Effector CD8-positive, alpha-beta T cell (primary cell): ENCODE results near the gene ATOSB.

Source experiments
- DNase-seq: peaks from one replicate; lab custom pipeline; 2025; lab: John Stamatoyannopoulos, UW

Gene ATOSB

DNA sequence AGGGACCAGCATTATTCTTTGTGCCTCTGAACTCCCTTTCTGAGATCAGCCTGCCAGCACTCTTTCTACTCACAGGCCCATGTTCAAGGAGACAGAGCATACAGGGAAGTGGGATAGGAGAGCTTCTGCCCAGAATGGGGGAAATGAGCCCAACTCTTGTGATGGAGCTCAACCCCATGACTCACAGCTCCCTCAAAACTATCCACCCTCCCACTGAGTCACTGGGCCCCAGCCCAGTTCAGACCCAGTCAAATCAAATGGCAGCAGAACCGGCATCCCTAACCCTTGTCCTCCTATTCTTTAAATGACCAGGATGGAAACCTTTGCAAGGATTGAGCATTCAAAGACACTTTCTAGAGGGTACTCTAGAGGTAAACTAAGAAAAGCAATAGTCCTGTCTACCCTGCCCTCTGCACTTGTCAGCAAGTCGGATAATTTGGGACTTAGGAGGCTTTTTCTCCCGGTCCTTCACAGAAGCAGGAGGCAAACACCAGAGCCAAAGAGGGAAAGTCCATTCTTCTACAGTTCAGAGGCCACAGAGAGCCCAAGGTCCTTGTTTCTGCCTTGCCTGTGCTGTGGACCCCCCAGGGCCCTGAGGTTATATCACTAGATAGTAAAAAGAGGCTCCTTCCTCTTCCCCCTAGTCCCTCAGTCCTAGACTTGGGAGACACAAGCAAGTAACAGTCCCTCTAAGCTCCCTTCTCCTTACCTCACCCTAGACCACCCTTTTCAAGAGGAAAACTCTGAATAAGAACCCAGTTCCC lies 3.2 kb downstream of the ATOSB start:
- DNase-seq = no peak

DNA sequence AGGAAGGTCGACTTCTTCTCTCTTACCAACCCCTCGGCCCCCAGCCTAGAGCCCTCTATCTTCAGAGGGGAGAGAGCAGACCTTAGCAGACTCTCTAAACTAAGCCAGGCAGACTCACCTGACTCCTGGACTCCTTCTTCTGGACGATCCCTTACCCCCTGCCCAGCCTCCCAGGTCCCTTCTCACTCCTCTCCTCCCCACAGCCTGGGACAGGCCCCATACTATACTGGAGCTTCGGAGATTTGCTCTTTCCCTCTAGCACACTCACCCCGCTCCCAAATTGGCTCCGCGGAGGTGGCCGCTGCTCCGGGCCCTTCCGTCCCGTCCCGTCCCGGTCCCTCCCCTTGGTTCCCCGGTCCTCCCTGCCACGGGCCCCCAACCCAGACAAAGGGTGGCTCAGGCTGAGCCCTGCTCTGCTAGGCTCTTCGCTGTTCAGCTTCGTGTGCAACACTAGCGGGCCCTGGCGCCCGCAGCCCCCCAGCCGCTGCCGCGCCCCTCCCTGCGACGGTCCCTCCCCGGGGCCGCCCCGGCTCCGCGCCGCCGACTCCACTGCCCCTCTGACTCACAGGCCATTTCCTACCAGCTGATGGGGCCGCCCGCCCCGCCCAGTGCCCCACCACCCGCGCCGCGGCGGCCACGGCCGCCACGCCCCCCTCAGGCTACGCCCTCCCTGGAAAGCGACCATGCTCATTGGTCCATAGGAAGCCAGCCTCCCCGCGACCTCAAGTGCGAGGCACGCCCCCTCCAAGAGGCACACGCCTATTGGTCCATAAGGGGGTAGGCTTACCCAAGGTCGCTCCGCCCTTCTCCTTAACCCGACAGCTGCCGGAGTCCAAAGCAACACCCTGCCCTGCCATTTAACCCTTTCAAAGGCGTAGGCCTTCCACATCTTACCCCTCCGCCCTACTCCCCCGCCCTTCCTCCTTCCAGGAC lies 4.4 kb downstream of the ATOSB start:
- peak; percentile 93 for DNase-seq

DNA sequence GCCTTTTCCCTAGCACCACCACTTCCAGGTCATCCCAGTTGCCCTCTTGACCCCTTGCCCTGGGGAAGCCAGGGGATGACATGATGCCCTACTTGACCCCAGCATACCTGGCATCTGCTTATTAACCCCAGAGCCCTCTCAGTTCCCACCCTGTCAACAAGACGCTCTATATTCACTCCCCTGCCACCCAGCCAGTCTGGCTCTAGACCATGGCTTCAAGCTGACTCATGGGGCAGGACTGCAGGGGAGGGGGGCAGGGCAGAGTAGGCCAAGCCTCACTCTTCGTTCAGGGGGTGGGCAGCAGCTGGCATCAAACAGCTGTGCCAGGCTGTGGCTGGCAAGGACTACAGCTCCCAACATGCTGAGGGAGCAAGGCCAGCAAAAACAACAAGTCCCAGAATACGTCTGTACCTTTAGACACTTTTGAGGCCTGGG lies 5.3 kb downstream of the ATOSB start:
- no peak for DNase-seq

DNA sequence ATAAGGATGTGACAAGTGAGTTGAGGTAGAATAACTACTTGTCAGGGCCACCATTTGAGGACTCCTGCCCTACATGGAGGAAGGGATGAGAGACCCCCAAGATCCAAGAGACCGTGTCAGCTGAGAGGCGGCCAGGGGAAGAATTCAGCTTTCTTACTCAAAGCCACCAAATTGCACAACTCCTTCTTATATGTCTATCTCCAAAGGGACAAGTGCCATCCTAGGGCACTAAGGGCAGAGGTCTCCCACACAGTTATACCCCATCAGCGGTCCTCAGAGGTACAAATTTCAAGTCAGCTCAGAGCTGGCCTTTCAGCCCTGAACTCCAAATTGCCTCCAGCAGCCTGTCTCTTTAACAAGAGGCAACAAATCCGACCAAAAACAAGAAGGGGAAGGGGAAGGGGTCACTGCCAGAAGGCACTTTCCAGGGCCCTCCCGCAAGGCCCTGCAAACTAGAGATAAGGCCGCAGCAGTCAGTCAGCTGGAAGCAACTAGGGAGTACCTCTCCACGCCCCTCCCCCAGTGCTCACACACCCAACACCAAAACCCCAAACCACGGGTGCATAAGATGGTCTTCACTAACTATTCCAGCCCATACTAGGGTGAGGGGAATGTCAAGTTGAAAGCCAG lies 6.6 kb downstream of the ATOSB start:
- no peak for DNase-seq

DNA sequence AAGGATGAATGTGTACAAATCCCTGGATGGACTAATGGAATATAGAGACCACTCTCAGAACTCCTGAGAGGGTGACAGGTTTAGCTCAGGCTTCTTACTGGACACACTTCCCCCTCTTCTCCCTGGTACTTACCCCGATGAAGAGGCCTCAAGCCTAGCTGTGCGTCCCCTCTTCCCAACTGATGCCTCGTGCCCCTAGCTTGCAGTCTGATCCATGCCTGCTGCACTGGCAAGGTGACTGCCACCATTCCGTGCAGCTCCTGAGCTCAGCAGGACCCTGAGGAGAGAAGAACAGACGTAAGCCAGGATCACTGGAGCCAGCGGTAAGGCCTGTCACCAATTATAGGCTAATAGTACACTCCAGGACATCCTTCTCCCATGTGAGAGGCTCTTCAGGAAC lies 7.2 kb downstream of the ATOSB start:
- no peak for DNase-seq

DNA sequence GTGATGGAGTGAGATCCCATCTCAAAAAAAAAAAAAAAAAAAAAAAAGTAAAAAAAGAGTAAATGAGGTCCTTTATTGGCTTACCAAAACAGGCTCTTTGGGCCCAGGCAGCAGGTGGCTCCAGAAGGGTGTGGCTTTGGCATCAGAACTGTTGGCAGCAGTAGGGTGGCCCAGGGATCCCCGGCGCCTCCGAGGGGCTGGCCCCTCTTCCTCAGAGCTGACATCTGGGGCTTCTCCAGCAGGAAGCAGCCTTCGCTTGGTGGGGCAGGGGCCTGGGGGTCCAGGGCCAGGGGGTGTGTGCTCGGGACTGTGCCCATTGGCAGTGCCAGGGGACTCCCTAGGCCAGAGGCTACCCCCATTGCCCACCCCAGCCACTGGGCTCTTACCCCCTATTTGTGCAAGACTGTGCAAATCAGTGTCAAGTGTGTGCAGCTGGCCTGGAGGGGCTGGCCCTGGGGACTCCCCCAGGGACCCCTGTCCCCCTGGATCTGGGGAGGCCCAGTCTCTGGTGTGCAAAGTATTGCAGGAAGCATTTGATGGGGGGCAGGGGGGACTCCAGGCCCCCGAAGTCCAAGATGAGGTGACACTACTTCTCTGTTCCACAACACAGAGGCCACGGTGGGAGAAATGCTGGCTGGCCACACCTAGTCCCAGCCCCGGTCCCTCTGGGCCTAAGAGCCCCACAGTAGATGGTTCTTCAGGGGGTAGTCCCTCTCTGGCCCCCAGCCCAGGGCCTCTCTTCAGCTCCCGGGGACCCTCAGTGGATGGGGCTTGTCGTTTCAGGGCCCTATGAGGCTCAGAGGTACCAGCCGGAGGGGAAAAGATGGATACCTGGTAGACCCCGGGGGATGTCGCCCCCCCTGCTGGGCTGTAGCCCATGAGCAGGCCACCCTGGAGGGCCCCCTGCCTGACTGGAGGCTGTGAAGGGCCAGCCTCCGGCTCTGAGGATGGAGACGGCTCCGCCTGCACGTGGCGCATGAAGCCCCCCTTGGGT lies 8.1 kb downstream of the ATOSB start:
- DNase-seq = no peak

DNA sequence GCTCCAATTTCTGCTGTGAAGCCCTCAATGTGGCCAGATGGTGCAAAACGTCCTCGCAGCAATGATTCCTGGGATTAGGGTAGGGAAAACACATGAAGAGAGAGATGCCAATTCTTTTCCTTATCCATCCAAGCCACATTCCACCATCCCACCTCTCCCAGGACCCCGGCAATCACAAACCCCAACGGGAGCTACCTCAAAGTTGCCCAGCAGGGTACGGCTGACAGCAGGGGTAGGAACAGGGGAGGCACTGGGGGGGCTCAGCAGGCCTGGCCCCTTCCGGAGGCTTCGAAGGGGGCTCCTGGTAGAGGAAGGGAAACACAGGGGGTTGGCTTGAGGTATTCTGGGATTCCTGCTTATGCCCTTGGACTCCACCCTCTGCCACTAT lies 9.3 kb downstream of the ATOSB start:
- DNase-seq = no peak

DNA sequence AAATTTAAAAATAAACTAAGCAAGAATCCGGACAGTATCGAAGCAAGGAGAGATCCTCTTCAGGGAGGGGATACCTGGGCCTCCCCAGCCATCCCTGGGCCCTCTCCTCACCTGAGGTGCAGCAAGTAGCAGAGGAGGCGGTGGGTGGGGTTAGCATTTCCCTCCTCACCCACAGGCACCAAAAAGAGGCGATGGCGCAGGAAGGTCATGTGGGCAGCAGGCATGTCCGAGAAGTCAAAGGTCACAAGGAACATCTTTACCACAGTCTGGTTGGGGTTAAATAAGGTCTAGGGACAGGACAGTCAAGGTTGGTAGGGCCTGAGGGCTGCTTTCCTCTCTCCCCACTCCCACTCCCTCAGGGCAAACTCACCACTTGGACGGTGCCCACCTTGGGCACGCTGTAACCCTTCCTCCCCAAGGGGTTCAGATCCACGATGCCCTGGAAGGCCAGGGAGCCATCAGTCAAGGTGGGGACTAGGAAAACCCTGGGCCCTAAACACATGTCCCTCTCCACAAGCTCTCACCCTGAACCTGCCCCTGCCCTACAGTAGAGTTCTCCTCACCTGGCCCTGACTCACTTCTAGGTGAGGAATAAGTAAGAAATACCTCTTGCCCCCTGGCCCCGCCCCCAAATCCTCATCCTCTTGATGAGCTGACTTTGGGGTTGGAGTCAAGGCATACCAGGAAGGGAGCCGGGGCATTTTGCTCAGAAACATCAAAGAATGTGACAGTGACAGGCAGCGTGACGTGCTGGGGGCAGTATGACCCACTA lies 9.9 kb downstream of the ATOSB start:
- DNase-seq = no peak

DNA sequence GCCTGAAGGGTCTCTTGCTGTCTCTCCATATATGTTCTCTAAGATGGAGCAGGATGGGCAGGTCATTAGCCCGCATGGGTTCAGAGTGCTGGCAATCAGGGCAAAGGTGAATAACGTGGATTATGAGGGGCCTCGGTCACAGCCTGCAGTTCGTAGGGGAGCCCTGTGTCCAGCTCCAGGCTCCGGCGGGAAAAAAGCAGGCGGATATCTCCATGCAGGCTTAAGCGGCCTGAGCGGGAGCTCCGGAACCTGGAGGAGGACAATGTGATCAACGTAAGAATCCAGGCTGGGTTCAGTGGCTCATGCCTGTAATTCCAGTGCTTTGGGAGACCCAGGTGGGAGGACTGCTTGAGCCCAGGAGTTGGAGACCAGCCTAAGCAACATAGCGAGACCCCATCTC lies 10.5 kb downstream of the ATOSB start:
- no peak for DNase-seq

DNA sequence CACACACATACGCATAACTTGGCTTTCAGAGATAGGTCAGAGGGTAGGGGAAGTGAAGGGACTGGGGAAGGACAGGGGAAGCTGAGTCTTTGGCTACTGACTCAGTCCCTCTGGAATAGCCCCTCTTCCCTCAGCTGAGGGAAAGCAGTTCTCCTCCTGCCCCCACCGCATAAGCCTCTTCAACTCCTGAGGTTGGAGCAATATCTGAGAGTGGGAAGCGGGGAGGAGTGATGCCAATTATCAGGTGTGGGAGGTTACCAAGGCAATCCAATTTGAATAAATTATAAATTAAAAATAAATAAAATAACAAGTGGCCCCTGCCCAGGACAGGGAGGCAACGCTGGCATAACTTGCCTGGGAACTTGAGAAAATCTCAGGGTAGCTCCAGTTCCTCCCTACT lies 11.1 kb downstream of the ATOSB start:
- no peak for DNase-seq

DNA sequence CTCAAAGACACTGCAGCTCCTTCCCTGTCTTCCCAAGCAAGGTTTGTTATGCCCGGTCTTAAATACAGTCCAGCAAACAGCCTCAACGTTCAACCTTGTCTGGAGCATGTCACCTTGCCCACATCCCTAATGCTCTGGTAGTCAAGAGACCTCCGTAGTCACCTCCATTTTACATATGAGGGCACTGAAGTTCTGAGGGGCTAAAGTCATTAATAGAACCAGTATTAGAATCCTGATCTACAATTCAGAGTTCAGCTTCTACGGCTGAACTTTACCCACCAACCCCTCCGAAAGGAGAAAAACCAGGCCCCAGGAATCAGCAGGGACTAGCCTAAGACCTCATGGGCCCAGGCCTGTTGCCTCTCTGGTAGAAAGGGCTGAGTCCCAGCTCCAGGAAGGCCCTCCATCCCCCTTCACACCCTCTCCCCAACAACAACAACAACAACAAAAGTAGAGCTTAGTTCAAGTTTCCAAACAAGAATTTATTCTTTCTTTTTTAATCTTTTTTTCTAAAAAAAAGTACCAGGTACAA lies 11.9 kb downstream of the ATOSB start:
- DNase-seq = no peak

DNA sequence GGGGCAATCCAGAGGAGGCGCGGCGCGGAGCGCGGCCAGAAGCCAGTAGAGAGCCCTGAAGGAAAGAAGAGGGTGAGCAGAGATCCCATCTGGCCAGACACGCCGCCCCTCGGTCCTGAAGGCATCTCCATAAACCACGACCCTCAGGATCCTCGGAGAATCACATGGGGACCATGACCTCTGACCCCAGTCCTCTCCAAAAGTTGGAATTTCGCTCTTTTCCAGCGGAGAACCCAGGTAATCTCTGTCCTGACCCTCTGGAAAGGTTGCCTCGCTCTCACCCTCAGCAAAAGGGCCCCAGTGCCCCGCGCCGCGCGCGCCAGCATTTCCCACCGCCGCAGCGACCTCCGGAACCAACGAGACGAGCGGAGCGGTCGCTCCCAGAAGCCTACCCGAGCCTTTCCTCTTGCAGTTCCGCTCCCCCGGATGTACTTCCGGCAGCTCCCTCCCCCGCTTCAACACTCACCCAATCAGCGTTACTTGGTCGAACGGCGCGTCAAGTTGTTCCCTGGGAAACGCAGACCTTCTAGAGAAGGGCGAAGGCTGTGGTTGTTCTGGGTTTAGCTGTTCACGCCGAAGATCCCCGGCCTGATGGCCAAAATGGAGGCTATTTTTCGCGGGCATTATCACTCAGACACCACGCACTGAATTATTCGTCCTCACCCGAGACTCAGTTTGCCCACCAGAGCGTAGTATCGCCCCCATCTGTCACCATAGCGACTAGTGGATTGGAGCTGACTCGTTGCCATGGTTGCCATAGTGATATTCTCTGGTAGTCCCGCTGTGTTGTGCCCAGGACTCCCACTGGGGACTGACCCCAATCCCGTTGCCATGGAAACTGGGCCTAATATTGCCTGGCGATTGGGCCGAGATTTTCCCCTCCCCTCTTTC lies 12.6 kb downstream of the ATOSB start, which contains the start of gene STOML2:
TSS of gene STOML2 (minus strand) at position 363 of the 891 bp plus-strand sequence. CDS start at position 326, 37 bp downstream.
- DNase-seq = peak; percentile 84

DNA sequence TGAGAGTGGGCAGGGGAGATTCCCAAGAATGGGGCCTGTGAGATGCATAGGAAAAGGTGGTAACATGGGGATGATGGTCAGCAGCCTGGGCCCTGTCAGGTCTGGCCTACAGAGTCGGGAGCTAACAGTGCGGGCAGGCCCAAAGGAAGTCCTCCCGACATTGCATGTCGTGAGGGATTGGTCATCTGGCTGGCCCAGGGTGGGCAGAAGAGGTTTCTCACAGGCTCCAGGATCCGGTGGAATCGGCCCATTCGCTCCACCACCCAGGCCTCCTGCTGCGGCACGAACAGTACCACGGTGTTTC lies 13.2 kb downstream of the ATOSB start:
- no peak for DNase-seq

DNA sequence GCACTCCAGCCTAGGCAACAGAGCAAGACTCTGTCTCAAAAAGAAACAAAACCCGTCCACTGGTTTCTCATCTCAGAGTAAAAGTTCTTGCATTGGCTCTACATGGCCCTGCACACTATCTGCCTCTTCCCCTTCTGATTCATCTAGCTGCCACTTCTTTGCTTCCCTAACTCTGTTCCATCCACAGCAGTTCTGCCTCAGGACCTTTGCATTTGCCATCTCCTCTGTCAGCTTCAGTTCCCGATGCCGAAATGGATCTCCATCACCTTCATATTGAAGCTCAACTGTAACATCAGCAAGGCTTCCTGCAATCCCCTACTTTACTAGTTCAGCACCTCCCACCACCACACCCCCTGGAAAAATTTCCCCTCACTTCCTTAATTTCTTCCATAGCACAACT lies 18.1 kb downstream of the ATOSB start:
- no peak for DNase-seq

DNA sequence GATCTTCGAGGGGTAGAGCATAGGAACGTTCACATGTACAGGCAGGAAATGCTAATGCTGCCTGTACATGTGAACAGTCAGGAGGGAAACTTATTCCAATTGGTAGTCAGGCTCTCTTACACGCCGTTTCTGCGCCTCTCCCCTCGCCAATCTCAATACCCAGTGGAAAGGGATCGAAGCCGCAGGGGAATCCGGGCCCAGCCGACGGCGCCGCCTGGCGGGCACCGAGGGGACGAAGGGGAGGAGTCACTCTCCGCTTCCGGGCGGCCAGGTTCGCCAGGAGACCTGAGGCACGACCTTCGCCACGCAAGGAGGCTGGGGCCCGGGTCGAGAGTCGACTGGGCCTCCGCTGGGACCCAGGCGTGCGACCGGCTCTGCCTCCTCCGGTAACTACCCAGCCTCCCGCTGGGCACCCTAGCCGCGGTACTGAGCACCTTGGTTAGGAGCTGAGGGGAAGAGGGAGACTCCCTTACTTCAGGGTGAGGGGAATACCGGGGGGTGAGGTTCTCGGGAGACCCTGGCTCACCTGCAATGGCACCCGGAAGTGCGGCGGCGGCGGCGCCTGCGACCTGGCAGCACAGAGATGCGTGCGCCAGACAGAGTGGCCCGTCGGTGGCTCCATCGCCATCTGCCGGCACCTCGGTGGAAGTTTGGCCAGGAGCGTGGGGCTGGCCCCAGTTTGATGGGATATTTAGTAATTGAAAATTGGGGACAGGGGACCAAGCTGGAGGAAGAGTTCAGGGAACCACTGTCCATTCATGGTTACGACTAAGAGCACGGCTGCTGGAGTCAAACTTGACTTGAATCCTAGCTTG lies 19.4 kb downstream of the ATOSB start, which contains the start of gene PIGO:
TSS of gene PIGO (minus strand) at position 557 of the 815 bp plus-strand sequence. CDS start 1,026 bp downstream, outside the sequence.
- peak; percentile 80 for DNase-seq

DNA sequence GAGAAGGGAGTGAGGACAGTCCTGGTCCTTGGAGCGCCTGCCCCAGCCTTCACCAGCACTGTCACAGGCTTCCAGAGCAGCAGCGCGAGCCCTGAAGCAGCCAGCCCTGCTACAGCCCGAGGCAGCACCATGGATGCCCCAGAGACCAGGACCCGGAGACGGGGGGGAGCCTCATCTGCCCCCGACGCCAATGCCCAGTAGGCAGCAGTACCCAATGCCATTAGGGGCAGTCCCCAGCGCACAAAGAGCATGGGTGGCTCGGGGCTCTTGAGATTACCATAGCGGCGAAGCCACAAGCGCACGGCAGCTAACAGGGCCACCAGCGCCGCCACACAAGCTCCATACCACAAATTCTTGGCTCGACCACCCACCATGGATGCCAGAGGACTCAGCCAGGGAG lies 24.1 kb downstream of the ATOSB start:
- no peak for DNase-seq

DNA sequence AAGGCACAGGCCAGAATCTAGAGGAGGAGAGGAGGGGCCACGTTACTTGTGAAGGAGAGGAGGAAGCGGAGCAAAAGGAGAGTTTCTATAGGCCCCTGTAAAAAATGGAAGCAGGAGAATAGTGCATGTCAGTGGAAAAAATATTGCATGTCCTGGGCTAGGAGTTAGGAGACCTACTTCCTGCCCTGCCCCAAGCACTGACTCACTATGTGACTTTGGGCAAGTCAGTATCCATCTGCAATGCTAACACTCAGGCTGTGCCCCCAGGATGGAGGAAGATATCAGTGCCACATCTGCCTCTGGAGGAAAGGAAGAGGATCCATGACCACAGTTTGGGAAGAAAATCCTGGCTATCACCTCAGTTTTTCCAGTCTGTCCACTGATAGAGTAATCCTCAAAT lies 26.2 kb downstream of the ATOSB start:
- no peak for DNase-seq

DNA sequence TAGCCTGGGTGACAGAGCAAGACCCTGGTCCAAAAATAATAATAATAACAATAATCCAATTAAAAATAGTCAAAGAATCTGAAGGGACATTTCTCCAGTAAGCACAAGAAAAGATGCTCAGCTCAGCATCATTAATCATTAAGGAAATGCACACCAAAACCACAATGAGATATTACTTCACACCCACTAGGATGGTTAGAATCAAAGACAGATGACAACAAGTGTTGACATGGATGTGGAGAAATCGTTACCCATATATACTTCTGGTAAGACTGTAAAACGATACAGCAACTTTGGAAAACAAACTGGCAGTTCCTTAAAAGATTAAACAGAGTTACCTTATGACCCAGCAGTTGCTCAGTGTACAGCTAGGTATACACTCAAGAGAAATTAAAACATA lies 30.6 kb downstream of the ATOSB start:
- no peak for DNase-seq
